ENCODE results near the gene PPP1R36. TPM values are rescaled to one million over a fixed set of nuclear protein-coding genes. Genes with fewer than 3 reads are reported as not detected.
A peak's percentile ranks its signal among the peaks of the same experiment; 100 is the strongest.
"Not testable (repeated sequence)": the region's sequence is repeated elsewhere in the genome, so short reads cannot be mapped to it uniquely, and the experiment has no call there.

The PPP1R36 gene
- total and polyA plus RNA-seq, 12 donors, result 0.27 to 2.2 (median 0.93) TPM

DNA sequence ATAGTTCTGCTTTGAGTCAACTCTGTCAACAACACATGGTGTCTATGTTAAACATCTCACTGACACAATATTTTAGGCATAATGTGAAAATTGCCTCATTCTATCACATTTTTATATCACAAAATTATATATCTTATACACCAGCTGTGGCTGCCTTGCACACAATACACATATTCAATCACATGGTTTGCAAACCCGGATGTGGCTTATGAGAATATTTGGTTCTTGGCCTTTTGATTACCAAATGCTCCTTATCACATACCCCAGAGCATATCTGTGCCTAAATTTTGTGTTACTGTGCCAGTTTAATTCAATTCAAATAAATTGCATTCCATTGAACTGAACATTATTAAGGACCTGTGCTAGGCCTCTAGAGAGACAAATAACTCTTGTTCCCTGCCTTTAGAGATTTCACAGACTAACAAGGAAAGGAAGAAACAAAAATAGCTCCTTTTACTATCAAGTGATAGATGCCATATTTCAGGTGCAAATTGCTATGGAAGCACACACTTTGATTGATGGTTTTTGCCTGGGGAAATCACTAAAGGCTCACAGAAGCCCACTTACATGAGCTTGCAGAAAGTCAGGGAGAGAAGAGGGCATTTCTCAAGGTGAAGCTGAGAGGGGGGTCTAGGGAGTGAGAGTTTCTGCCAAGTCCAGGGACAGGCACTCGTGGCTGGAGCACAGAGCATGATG lies 63.4 kb downstream of the PPP1R36 start:
- Histone ChIP-seq H3K4me3 (no peak overlapping the region), H3K27ac (peak overlapping the region in 1 of 5 donors; percentile 80), H3K4me1 (replicated peaks in 1 of 2) (no peaks in the 10 kb centered on the region), H3K36me3 (replicated peaks in 1 of 2) (no peaks in the 10 kb centered on the region), H3K27me3 (no peaks in the 10 kb centered on the region), H3K9me3 (replicated peaks in 1 of 3) (no peaks in the 10 kb centered on the region)
- intact Hi-C loops (cut with DNase I), result no loop called here
- peak in 1 of 7 donors; percentile 15 for DNase-seq
- WGBS, 4 donors, result 60 to 87% (median 76%) methylated on average over 2 of the region's 2 CpGs
- TF ChIP-seq POLR2A (IDR thresholded peaks at IDR 0.05) (no peak), CTCF (IDR thresholded peaks at IDR 0.05) (no peak)

- H3K27ac ChIP-seq, result no peak overlapping the region
- no peak overlapping the region for H3K4me3 ChIP-seq
- TF ChIP-seq POLR2A (IDR thresholded peaks at IDR 0.05), result no peak
- TF ChIP-seq CTCF (IDR thresholded peaks at IDR 0.05), result no peak
- DNase-seq, result peak in 1 of 7 donors; percentile 1
- no peaks in the 10 kb centered on the region for H3K36me3 ChIP-seq (replicated peaks in 1 of 2)
- no peaks in the 10 kb centered on the region for H3K27me3 ChIP-seq
- intact Hi-C loops (cut with DNase I), result no loop called here
- H3K4me1 ChIP-seq (replicated peaks in 1 of 2), result no peaks in the 10 kb centered on the region
- 80 to 86% (median 84%) methylated on average over 2 of the region's 2 CpGs for WGBS, 4 donors
- no peaks in the 10 kb centered on the region for H3K9me3 ChIP-seq (replicated peaks in 1 of 3)
Observed at GRCh38 chr14:64614166-64614565, 64.4 kb downstream of the PPP1R36 start.

- 41 to 49% (median 43%) methylated on average over 7 of the region's 7 CpGs for WGBS, 4 donors
- TF ChIP-seq CTCF (IDR thresholded peaks at IDR 0.05) (no peak), POLR2A (IDR thresholded peaks at IDR 0.05) (no peak)
- intact Hi-C loops (cut with DNase I), result no loop called here
Observed at GRCh38 chr14:64614805-64615391, 65.1 kb downstream of the PPP1R36 start.

GRCh38 chr14:64617872-64618408 lies 68.2 kb downstream of the PPP1R36 start:
- H3K4me1 ChIP-seq (replicated peaks in 1 of 2); H3K36me3 ChIP-seq (replicated peaks in 1 of 2); intact Hi-C loops (cut with DNase I); H3K9me3 ChIP-seq (replicated peaks in 1 of 3); H3K27ac ChIP-seq; H3K27me3 ChIP-seq; H3K4me3 ChIP-seq: not testable (repeated sequence)
- 89 to 92% (median 90%) methylated on average over 8 of the region's 8 CpGs for WGBS, 4 donors
- DNase-seq, result peak in 1 of 7 donors; percentile 2

More at GRCh38 chr14:64614805-64615391, 65.1 kb downstream of the PPP1R36 start:
- DNase-seq, result peak in 1 of 7 donors; percentile 44
- Histone ChIP-seq H3K27ac (peak overlapping the region in 1 of 5 donors; percentile 1), H3K36me3 (replicated peaks in 1 of 2) (no peaks in the 10 kb centered on the region), H3K4me1 (replicated peaks in 1 of 2) (no peaks in the 10 kb centered on the region), H3K27me3 (no peaks in the 10 kb centered on the region), H3K4me3 (no peak overlapping the region), H3K9me3 (replicated peaks in 1 of 3) (no peaks in the 10 kb centered on the region)

Measured in adrenal gland (tissue), 12 donors.